Measurements from ENCODE around the gene ST3GAL3.
"Not testable (repeated sequence)": the region's sequence is repeated elsewhere in the genome, so short reads cannot be mapped to it uniquely, and the experiment has no call there.

ST3GAL3 gene

DNA sequence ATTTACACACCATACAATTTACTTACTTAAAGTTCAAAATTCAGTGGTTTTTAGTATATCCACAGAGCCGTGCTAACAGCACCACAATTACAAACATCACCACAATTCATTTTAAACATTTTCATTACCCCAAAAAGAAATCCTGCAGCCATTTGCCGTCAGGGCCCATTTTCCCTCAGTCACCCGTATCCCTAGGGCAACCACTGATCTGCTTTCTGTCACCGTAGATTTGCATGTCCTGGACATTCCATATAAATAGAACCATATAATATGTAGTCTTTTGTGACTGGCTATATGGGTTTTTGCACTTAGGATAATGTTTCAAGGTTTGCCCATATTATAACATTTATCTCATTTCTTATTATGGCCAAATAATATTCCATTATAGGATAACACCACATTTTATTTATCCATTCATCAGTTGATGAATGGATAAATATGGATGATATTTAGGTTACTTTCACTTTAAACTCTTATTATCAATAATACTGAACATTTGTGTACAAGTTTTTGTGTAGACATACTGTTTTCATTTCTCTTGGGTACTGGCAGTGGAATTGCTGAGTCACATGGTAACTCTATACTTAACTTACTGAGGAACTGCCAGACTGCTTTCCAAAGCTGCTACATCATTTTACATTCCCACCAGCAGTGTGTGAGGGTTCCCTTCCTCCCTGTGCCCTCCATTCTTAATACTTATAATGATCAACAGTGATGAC, 68.9 kb downstream of the ST3GAL3 start:
- TF ChIP-seq, protein P1, sequence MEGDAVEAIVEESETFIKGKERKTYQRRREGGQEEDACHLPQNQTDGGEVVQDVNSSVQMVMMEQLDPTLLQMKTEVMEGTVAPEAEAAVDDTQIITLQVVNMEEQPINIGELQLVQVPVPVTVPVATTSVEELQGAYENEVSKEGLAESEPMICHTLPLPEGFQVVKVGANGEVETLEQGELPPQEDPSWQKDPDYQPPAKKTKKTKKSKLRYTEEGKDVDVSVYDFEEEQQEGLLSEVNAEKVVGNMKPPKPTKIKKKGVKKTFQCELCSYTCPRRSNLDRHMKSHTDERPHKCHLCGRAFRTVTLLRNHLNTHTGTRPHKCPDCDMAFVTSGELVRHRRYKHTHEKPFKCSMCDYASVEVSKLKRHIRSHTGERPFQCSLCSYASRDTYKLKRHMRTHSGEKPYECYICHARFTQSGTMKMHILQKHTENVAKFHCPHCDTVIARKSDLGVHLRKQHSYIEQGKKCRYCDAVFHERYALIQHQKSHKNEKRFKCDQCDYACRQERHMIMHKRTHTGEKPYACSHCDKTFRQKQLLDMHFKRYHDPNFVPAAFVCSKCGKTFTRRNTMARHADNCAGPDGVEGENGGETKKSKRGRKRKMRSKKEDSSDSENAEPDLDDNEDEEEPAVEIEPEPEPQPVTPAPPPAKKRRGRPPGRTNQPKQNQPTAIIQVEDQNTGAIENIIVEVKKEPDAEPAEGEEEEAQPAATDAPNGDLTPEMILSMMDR (IDR thresholded peaks at IDR 0.05; ENCODE audit: insufficient read depth, low read length, poor library complexity, severe bottlenecking), result no peak
- no peak for DNase-seq (ENCODE audit: extremely low read depth, insufficient read length)
- H3K4me3 ChIP-seq (replicated peaks; ENCODE audit: low read depth, low read length), result no peak overlapping the region
- no peaks in the 10 kb centered on the region for H3K27me3 ChIP-seq (replicated peaks; ENCODE audit: control insufficient read depth, insufficient read depth, low read length)
- no peaks in the 10 kb centered on the region for H3K36me3 ChIP-seq (ENCODE audit: control insufficient read depth, insufficient read depth, low read length)

DNA sequence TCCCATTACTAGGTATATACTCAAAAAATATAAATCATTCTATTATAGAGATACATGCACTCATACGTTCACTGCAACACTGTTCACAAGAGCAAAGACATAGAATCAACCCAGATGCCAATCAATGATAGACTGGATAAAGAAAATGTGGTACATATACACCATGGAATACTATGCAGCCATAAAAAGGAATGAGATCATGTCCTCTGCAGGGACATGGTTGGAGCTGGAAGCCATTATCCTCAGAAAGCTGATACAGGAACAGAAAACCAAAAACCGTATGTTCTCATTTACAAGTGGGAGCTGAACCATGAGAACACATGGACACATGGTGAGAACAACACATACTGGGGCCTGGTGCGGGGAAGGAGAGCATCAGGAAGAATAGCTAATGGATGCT, 70.6 kb downstream of the ST3GAL3 start:
- H3K4me3 ChIP-seq (replicated peaks; ENCODE audit: low read depth, low read length); DNase-seq (ENCODE audit: extremely low read depth, insufficient read length); H3K36me3 ChIP-seq (ENCODE audit: control insufficient read depth, insufficient read depth, low read length); H3K27me3 ChIP-seq (replicated peaks; ENCODE audit: control insufficient read depth, insufficient read depth, low read length): not testable (repeated sequence)

DNA sequence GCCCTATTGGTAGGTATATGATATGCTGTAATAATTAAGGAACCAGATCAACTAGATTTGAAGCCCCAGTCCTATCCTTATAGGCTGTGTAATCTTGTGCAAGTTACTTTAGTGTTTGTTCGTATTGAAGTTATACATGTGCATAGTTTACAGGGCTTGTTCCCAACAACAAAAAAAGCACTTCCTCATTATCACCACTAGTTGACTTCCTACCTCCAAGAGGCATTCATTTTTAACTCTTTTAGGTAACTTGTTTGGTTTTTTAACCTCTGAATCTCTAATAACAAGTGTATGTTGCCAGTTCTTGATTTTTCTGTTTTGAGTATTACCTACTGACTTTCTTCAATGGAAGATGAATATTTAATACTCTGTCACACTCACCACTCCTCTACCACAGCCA, 71.9 kb downstream of the ST3GAL3 start:
- Histone ChIP-seq H3K27me3 (replicated peaks; ENCODE audit: control insufficient read depth, insufficient read depth, low read length) (no peaks in the 10 kb centered on the region), H3K36me3 (ENCODE audit: control insufficient read depth, insufficient read depth, low read length) (no peaks in the 10 kb centered on the region), H3K4me3 (replicated peaks; ENCODE audit: low read depth, low read length) (no peak overlapping the region)
- no peak for DNase-seq (ENCODE audit: extremely low read depth, insufficient read length)
- TF ChIP-seq, protein P1 (IDR thresholded peaks at IDR 0.05; ENCODE audit: insufficient read depth, low read length, poor library complexity, severe bottlenecking), result no peak

DNA sequence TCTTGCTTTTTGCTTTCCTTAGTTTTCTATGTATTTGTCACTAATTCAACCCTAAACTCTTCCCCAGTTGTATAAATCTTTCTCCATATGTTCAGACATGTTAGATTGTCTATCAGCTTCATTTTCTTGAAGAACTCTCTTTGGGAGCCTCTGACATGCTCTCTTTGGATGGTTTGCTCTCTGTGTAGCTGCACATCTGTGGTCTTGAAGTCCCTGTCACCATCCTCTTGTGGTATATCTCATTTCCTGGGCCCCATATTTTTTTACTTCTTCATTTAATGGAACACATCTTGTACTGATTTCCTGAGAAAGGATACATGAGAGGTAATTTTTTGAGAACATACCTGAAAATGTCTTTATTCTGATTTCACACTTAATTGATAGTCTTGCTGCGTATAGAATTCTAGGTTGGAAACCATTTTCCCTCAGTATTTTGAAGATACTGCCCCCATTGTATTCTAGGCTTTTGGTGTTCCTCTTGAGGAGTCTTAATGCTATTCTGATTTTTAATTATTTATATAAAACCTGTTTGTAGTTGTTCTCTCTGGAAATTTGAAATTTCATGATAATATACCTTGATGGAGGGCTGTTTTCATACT, 72.6 kb downstream of the ST3GAL3 start:
- Histone ChIP-seq H3K4me3 (replicated peaks; ENCODE audit: low read depth, low read length) (no peak overlapping the region), H3K27me3 (replicated peaks; ENCODE audit: control insufficient read depth, insufficient read depth, low read length) (no peaks in the 10 kb centered on the region), H3K36me3 (ENCODE audit: control insufficient read depth, insufficient read depth, low read length) (no peaks in the 10 kb centered on the region)
- TF ChIP-seq, protein P1 (IDR thresholded peaks at IDR 0.05; ENCODE audit: insufficient read depth, low read length, poor library complexity, severe bottlenecking), result no peak
- DNase-seq (ENCODE audit: extremely low read depth, insufficient read length), result no peak

DNA sequence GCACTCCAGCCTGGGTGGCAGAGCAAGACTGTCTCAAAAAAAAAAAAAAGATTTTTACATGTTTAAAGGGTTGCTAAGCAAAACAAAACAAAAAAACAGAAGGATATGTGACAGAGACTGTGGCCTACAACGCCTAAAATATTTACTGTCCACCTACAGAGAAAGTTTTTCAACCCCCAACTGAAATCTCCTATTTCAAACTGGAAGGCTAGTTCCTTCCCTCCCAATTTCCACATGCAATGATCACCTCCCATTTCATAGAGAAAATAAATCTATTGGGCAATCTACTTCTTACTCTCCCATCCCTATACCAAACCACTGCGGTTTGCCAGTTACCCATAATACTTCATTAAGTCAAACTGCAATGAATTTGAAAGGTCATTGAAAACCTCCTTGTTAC, 74.2 kb downstream of the ST3GAL3 start:
- H3K36me3 ChIP-seq (ENCODE audit: control insufficient read depth, insufficient read depth, low read length), result no peaks in the 10 kb centered on the region
- TF ChIP-seq, protein P1 (IDR thresholded peaks at IDR 0.05; ENCODE audit: insufficient read depth, low read length, poor library complexity, severe bottlenecking), result no peak
- no peak for DNase-seq (ENCODE audit: extremely low read depth, insufficient read length)
- H3K4me3 ChIP-seq (replicated peaks; ENCODE audit: low read depth, low read length), result no peak overlapping the region
- H3K27me3 ChIP-seq (replicated peaks; ENCODE audit: control insufficient read depth, insufficient read depth, low read length), result no peaks in the 10 kb centered on the region

DNA sequence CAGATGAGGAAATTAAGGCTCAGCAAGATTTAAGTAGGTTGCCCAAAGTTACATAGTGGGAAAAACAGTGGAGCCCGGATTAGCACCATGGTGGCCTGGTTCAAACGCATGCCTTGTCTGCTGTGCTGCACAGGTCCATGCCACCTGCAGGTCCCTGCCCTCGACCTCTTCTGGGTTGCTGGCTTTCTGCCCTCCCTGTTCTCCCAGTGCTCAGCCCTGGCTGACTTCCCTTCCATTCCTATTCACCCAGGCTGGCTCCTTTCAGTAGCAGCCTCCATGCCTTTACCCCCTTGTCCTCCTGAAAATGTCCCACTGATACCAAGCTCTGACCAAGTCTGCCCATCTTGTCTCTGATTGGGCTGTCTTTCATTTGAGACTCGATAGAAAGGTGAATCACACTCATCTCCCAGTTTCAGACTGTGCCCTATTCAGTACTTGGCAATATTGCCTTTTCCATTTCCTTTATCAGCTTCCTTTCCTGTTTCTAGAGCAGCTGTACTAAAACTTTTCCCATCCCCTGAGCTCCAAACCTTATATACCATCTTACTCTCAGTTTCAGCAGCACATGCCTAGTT, 75.8 kb downstream of the ST3GAL3 start:
- no peaks in the 10 kb centered on the region for H3K27me3 ChIP-seq (replicated peaks; ENCODE audit: control insufficient read depth, insufficient read depth, low read length)
- DNase-seq (ENCODE audit: extremely low read depth, insufficient read length), result no peak
- no peaks in the 10 kb centered on the region for H3K36me3 ChIP-seq (ENCODE audit: control insufficient read depth, insufficient read depth, low read length)
- TF ChIP-seq, protein P1 (IDR thresholded peaks at IDR 0.05; ENCODE audit: insufficient read depth, low read length, poor library complexity, severe bottlenecking), result no peak
- H3K4me3 ChIP-seq (replicated peaks; ENCODE audit: low read depth, low read length), result no peak overlapping the region

All from GM06990 (cell line).